Epithelial cell of prostate (primary cell): Measurements from ENCODE around the gene MRPL28.
A peak's percentile ranks its signal among the peaks of the same experiment; 100 is the strongest.
"Not testable (repeated sequence)": the region's sequence is repeated elsewhere in the genome, so short reads cannot be mapped to it uniquely, and the experiment has no call there.

ENCODE experiments used
- DNase-seq: peaks from one replicate; pipeline ENCODE4 v3.0.0-alpha.2; 2011; ENCODE audit warnings: low read depth, low spot score
- H3K27ac ChIP-seq: fragments of 450-650 bp; 2 replicates; pipeline ENCODE4 v1.5.1; 2017; ENCODE audit warnings: mild to moderate bottlenecking

Gene MRPL28

DNA sequence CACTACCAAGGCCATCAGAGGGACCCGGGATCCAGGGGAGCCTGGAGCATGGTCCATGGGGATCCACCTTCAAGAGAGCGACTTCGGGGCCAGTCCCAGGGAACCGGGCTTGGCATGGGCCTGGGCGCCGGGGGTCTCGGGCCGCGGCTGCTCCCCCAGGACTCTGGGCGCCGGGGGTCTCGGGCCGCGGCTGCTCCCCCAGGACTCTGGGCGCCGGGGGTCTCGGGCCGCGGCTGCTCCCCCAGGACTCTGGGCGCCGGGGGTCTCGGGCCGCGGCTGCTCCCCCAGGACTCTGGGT lies 7.7 kb downstream of the MRPL28 start:
- DNase-seq, H3K27ac ChIP-seq: not testable (repeated sequence)

DNA sequence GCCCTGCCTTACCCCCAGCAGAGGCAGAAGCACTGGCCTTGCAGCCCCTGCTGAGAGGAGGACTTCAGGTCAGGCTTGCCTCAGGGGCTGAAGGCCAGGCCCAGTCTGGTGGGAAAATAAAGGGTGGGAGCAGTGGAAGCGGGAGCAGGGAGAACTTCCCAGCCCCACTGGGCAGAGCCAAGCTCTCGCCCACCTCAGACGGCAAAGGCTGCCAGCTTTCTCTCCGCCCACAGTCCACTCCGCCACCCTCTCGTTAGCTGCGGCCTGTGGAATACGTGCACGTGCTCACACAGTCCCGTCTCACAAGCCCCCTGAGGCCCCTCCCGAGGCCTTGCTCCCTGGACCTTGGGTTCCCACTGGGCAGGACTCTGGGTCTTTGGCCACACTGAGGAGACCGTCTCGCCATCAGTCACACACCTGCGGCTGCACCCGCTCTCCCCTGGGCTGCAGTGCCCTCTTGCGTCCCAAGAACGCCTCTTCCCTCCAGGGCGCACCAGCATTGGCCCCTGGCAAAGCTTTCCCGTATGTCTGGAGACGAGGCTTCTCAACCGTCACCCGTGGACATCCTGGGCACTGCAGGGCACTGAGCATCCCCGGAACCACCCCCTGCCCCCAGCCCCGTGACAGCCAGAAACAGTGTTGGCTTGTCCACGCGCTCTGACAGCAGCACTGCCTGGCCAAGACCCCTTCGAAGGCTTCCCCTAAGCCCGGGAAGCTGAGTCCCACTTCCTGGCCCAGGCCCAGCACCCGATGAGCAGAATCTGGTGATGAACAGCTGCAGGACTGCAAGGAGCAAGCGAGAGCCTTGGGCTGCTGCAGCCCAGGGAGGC lies 8.3 kb downstream of the MRPL28 start:
- peak; percentile 29 for DNase-seq

DNA sequence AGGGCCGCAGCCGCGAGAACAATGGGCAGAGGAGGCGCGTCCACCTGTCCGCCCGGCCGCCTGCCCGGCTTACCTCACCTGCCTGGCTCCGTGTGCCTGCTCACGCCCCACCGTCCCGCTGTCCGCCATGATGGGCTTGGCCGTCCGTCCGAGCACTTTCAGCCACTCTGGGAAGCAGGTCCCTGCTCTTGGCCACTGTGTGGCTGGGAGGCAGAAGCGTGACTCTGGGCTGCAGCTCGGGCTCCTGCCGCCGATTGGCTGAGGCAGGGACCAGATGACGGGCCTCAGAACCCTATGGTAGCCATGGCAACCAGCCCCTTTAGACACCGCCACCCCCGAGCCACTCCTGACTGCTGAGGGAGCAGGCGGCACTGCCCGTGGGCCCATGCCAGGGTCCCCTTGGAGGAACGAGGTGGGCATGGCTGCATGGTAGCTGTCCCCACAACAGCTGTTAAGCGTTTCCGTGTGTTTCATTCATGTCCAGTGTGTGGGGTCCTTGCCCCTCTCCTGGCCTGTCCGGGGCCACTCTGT lies 8.9 kb downstream of the MRPL28 start:
- no peak for DNase-seq
- no peak overlapping the region for H3K27ac ChIP-seq

More for the DNA sequence above, 8.3 kb downstream of the MRPL28 start:
- H3K27ac ChIP-seq: no peak overlapping the region

DNA sequence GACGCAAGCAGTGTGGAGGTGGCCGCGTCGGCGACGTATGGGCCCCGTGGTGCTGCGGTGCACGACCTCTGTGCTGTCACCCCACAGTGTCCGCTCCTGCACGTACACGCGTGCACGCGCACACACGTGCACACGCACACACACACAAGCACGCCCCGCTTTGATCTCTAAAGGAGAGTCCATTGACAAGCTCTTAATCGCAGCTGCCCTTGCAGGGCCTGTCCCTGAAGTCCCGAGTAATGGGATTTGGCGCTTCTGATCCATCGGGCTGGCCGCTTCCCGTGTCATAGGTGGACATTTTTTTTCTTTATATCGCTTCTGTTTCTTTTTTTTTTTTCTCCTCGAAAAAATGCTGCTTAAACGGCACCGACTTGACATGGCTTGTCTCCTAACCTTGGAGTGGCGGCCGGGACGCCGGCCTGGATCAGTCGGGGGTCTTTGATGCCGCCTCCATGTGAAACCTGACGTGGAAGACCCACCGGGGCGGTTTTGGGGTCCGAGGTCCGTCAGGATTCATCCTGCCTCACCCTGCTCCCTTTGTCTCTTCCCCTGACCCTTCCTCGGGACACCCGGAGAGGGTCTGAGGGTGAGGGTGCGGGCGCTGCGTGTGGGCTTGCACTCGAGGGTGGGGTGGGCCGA lies 9.5 kb downstream of the MRPL28 start:
- DNase-seq: no peak
- no peak overlapping the region for H3K27ac ChIP-seq

DNA sequence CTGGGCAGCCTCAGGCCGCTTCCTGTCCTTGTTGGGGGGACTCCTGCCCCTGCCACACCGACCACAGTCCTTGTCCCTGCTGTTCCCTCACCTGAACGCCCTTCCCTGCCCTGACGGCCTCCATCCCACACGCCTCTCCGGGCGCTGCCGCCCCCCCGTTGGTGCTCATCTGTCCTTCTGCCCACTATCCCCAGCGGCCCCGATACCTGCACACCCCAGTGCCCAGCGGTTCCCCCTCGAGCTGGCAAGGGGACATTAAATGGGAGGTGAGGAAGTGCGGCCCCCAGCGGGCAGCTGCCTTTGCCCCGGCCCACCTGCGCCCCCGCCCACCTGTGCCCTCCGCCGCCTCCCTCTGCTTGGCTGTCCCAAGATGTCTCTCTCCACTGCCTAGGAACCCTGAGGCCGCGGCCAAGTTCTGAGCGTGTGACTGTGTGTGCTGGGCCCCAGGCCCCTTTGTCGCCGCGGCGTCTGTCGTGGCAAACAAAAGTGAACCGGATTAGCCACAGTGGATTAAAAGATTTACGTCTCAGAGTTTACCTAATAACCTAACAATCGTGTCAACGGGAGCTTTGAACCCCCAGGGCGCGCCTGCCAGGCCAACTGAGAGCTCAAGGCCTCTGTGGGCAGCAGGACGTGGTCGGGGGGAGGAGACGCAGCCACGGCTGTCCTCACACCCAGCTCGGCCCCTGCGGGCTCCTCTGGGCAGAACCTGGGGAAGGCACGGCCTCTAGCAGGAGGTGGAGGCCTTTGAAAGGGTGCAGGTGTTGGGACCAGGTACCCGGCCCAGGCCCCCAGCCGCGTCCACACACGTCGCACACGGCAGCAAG lies 10.3 kb downstream of the MRPL28 start:
- H3K27ac ChIP-seq: no peak overlapping the region
- no peak for DNase-seq

DNA sequence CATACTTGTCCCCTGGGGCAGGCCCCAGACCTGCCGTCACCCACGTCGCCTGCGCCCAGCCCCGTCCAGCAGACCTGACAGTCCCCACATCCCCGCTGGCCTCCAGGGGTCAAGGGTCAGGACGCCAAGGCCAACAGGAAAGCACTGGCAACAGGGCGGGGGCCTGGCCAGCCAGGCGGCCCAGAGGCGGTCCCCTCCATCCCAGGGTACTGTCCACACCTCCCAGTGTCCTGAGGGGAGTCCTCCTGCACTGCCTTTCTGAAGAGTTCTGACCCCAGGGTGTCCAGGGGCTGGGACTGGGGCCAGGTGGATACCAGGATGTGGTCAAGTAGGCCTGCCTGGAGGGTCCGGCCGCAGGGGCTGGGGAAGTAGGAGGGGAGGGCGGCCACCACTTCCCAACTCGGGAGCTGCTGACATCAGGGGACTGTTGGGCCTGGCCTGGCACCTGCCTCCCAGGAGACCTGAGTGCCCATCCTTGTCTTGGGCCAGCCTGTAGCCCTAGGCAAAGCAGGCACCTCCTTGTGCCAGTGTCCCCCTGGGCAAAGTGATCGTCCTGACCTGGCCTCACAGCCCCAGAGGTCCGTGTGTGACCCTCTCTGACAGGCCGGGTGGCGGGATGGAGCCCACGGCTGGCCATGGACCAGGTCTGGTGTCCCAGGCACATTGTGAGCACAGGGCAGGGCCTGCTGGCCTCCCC lies 11.1 kb downstream of the MRPL28 start:
- DNase-seq: no peak
- no peak overlapping the region for H3K27ac ChIP-seq

DNA sequence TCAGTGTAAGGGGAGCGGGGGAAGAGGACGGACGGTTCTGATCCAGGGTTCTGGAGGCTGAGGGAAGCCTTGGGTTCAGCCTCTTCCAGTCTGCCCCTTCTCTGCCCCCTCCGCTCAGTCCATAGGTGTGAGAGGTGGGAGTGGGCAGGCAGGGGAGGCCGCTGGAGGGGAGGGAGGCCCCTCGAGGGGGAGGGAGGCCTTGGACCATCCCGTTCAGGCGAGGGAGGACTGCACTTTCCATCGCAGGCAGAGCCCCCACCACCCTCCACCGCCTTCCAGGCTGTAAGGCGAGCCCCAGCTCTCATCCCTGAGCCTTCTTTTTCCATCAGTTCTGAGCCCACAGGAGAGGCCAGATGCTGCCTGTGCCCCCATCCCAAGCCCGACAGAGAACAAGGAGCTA lies 13.6 kb downstream of the MRPL28 start:
- DNase-seq: no peak
- no peak overlapping the region for H3K27ac ChIP-seq

DNA sequence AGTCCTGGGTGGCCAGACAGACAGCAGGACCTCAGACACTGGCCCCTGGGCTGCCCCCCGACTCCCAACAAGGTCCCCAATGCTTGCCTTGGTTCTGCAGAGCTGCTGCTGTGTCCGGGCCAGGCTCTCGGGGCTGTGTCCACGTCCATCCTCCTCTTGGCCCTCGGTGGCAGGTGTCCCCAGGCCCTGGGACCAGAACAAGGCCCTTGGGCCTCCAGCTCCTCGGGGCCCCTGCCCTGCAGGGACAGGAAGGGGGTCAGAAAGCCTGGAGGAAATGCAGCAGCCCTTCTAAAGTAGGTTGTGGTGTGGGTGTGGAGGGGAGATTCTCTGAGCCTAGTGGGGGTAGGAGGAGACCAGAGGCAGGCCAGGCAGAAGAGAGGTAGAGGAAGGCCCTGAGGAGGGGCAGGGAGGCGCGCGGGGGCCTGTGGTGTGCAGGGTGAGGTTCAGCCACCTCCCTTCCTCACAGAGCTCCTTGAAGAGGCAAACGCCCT lies 15.3 kb downstream of the MRPL28 start:
- no peak for DNase-seq
- H3K27ac ChIP-seq: peak overlapping the region; percentile 93

DNA sequence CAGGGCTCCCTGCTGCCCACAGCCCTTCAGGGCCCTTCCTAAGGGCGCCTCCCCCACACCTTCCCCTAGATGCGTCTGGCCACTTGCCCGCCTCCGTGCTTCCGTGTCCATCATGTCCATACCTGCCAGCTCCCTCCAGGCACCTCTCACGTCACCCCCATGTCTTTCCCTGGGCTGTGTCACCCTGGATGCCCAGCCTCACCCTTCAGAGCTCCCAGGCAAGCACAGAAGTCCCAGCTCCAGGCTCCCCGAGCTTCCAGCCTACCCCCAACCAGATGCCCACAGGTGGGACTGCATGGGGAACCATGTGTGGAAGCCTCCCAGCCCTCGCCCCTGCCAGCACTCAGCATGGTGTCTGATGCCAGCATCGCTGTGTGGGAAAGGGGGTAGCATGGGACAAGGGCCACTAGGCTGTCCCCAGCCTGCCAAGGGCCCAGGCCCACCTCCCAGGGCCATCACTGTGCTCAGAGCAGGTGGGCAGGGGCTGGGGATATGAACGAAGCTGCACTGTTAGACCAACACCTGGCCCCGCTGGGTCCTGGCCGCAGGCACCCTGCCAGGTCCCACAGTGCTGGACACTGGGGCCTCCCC lies 16.0 kb downstream of the MRPL28 start:
- peak; percentile 83 for DNase-seq
- peak overlapping the region; percentile 93 for H3K27ac ChIP-seq

DNA sequence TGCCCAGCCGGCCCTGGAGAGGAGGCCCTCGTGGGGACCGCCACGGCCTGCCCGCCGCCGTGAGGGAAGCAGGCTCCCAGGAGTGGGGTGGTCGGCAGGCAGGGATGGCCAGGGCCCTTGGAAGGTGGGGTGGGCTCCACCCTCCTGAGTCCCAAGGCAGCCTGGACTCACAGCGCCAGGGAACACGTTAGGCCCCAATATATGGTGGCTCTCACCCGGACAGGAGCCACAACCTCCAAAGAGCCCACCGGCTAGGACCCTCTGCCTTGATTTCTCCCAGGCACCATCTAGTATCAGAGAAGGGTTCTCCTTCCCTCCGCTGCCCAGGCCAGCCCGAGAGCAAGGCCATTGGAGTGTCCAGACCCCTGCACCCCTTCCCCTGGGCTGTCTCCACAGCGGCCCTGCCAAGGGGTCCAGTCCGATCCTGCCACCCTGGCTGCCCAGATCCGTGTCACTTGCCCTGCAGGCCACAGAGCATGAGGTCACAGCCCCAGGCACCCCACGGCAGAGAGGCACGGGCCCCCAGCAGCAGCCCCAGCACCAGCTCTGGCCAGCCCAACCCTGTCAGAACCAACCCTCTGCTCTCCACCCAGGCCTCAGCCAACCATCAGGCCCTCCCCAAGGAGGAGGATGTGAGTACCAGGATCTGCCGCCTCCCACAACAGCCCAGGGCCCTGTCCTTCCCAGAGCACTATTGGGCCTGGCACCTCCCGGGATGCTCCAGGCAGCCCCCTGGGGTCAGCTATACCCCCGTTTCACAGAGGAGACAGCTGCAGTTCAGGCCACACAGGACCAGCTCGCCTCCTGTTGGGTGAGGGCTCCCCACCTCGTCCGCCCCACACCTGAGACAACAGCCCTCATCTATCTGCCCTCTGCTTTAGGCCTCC lies 16.7 kb downstream of the MRPL28 start:
- H3K27ac ChIP-seq: peak overlapping the region; percentile 93
- DNase-seq: no peak

DNA sequence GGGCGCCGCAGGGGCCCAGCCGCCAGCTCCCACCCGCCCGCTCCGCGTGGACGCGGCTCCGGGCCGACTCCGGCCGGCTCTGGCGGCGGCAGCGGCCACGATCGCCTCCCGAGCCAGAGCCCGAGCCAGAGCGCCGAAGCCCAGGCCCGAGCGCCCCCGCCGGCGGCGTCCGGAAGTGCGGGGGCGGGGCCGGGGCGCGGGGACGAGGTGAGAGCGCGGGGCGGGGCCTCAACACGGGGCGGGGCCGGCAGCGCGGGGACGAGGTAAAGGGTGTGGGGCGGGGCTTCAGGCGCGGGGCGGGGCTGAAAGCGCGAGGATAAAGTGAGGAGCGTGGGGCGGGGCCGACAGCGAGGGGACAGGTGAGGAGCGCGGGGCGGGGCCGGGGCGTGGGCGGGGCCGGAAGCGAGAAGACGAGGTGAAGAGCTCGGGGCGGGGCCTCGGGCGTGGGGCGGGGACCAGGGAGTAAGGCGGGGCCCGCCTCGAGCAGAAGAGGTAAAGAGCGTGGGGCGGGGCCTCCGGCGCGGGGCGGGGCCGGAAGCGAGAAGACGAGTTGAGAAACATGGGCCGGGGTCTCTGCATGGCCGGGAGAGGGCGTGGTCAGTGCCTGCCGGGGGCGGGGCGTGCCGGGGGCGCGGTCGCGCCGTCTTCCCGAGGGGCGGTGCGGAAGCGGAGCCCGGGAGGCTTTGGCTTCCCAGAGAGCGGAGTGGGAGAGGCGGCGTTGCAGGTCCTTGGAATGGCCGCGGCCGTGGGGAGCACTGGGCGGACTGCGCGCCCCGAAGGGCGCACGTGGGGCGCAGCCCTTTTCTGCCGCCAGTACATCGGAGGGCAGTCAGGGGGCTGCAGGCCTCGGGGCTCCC lies 17.6 kb downstream of the MRPL28 start, which contains the start of gene AXIN1:
AXIN1 (minus strand) TSS at position 177 of the 857 bp plus-strand sequence. CDS start 5,698 bp downstream, outside the sequence.
- DNase-seq: peak; percentile 74
- peak within 1 kb of the TSS; percentile 93 for H3K27ac ChIP-seq

DNA sequence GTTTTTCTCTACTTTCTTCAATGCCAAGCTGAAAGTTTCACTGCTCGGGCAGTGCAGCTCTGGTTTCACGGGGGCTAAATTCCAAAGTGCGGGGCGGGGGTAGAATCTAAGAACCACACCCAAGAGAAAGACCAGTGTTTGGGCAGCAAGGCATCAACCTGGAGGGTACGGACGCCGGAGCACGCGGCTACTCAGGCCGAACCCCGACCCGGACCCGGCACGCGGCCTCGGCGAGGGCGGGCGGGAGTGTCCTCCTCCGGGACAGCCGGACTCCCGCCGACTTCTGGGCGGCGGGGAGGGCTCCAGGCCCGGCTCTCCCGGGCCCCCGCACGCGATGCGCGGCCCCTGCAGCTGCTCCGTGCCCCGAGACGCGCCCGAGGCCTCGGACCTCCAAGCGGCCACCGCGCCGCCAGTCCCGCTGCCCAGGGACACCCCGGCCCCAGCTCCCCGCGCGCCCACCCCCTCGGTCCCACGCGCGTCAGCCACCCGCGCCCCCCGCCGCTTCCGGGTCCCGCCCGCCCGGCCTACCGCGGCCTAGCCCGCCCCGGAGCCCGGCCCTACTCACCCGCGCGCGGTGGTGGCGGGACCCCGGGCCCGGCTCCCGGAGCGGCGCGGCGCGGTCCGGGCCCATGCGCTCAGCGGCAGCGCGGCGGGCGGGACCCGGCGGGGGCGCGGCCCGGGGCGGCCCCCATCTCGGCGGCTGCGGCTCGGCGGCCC lies 18.4 kb downstream of the MRPL28 start:
- H3K27ac ChIP-seq: peak overlapping the region; percentile 48
- no peak for DNase-seq

DNA sequence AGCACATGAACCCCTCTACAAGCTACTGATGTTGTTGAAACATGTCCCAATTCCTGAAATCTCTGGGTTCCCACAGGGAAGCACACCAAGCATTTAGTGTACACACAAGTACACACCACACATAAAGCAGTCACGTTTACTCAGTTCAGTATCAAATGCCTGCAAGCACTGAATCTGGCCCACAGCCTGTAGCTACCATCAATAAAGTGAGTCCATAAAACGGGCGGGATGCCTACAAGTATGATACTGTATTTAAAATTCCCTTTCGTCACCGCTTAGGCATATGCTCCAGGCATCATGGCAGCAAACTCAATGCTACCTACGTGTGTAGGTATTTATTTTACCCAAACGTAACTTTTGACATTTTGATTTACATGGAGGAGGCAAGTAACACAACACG lies 20.1 kb downstream of the MRPL28 start:
- no peak overlapping the region for H3K27ac ChIP-seq
- no peak for DNase-seq

DNA sequence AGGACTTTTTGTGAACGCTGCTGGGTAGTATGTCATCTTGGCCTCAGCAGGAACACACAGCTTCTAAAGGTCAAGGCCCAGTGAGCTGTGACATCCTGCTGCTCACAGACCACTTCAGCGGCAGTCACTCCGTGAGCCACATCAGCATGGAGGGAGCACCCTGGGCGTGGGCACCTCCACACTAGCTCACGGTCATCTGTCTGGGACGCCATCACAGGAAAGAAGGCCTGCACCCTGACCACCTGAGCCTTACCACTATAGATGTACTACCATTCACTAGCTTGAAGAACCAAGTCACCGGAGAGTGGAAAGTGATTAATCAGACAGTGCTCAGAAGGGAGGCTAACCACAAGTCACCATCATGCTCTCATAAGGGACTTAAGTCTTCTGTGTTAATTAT lies 21.1 kb downstream of the MRPL28 start:
- no peak for DNase-seq
- no peak overlapping the region for H3K27ac ChIP-seq

DNA sequence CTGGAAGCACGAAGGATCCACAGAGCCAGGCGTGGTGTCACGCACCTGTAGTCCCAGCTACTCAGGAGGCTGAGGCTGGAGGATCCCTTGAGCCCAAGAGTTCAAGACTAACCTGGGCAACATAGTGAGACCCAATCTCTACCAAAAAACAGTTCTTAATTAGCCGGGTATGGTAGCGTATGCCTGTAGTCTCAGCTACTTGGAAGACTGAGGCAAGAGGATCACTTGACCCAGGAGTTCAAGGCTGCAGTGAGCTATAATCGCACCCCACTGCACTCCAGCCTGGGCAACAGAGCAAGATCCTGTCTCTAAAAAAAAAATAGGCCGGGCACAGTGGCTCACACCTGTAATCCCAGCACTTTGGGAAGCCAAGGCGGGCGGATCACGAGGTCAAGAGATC lies 21.8 kb downstream of the MRPL28 start:
- not testable (repeated sequence) for DNase-seq, H3K27ac ChIP-seq

DNA sequence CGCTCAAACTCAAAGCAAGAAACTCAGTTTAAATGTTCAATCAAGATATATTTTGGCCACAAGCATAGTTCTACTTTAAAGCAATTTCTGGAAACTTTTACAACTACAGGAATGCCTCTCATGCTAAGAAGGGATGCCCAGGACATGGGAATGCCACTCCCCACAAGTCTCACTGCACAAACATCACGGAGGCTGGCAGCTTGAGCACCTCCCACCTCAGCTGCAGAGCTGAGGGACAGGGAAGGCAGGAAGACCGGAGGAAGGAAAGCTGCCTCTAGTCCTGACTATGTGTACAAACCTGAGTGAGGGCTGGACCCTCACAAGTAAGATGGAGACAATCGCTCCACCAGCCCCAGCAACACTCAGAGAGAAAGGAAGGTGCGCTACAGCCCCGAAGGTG lies 23.1 kb downstream of the MRPL28 start:
- peak overlapping the region; percentile 41 for H3K27ac ChIP-seq
- no peak for DNase-seq

DNA sequence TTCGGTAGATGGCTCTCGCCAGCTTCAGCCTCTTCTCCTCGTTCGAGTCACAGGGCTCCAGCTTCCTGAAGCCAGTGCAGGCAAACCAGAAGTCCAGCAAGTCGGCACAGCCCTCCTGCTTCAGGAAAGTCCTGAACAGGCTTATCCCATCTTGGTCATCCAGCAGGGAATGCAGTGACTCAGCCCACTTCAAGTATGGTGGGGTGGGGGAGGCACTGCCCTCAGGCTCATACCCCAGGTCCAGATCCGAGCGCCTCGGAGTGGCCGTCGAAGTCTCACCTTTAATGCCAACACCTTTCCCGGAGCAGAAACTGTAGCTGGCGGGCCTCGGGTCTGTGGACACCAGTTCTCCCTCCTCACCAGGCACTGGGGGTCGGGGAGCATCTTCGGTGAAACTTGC lies 23.8 kb downstream of the MRPL28 start:
- H3K27ac ChIP-seq: peak overlapping the region; percentile 41
- DNase-seq: no peak
